GM12878 (cell line): ENCODE results near the gene GIGYF2.

Experiments used
- BCL11A ChIP-seq: IDR thresholded peaks from 2 replicates; pipeline ENCODE4 v1.6.1; 2011; ENCODE audit warnings: low read depth, low read length
- BCL3 ChIP-seq: IDR thresholded peaks from 2 replicates; pipeline ENCODE4 v1.6.1; 2011; ENCODE audit warnings: borderline replicate concordance, low read depth, mild to moderate bottlenecking, moderate library complexity, low read length; ENCODE audit not compliant: insufficient read depth, poor library complexity, severe bottlenecking
- EZH2 ChIP-seq: IDR thresholded peaks from 2 replicates; pipeline ENCODE4 v1.6.1; 2012; ENCODE audit warnings: low read depth, mild to moderate bottlenecking, control low read depth, inconsistent platforms, low read length, borderline replicate concordance; ENCODE audit not compliant: control insufficient read depth
- NRF1 ChIP-seq: conservative IDR thresholded peaks from 2 replicates; pipeline ENCODE4 v1.6.1; 2011; ENCODE audit warnings: mild to moderate bottlenecking, low read depth, low read length, improper control_type of control experiment
- POLR2A ChIP-seq: IDR thresholded peaks from 2 replicates; pipeline ENCODE4 v1.6.1; 2011; ENCODE audit warnings: low read depth, mild to moderate bottlenecking, low read length
- POLR2AphosphoS5 ChIP-seq: IDR thresholded peaks from 2 replicates; pipeline ENCODE4 v1.6.1; 2011; ENCODE audit warnings: mild to moderate bottlenecking, low read length, inconsistent platforms
- RCOR1 ChIP-seq: conservative IDR thresholded peaks from 2 replicates; pipeline ENCODE4 v1.6.1; 2012; ENCODE audit warnings: low read depth, low read length, improper control_type of control experiment
- SMAD1 ChIP-seq: fragments of 450-650 bp; IDR thresholded peaks from 2 replicates; pipeline ENCODE4 v1.6.1; 2018; ENCODE audit warnings: mild to moderate bottlenecking, low read depth; ENCODE audit not compliant: partially characterized antibody
- SPI1 ChIP-seq: IDR thresholded peaks from 2 replicates; pipeline ENCODE4 v1.6.1; 2011; ENCODE audit warnings: low read depth, mild to moderate bottlenecking, low read length, moderate library complexity, borderline replicate concordance; ENCODE audit not compliant: insufficient read depth
- TAF1 ChIP-seq: IDR thresholded peaks from 2 replicates; pipeline ENCODE4 v1.6.1; 2011; ENCODE audit warnings: mild to moderate bottlenecking, low read depth, low read length, borderline replicate concordance
- ZSCAN29 ChIP-seq: fragments of 450-650 bp; IDR thresholded peaks from 2 replicates; pipeline ENCODE4 v1.6.1; 2017; ENCODE audit warnings: mild to moderate bottlenecking, moderate library complexity
- TF ChIP-seq, protein P1 (sequence below), 3 experiments: IDR thresholded peaks in 2 of 3; conservative IDR thresholded peaks in 1 of 3; 2 replicates each; pipeline ENCODE4 v1.5.1; 2011; ENCODE audit warnings: low read depth in 3 of 3, low read length in 3 of 3, mild to moderate bottlenecking in 3 of 3, control low read depth in 2 of 3, moderate library complexity in 2 of 3, inconsistent platforms in 1 of 3, mixed read lengths in 1 of 3; ENCODE audit not compliant: control insufficient read depth in 2 of 3, insufficient read depth in 1 of 3; ENCODE audit errors: extremely low read depth in 1 of 3
- TF ChIP-seq, protein P2 (sequence below): IDR thresholded peaks from 2 replicates; pipeline ENCODE4 v1.6.1; 2012; ENCODE audit warnings: mild to moderate bottlenecking, low read depth, low read length

DNA sequence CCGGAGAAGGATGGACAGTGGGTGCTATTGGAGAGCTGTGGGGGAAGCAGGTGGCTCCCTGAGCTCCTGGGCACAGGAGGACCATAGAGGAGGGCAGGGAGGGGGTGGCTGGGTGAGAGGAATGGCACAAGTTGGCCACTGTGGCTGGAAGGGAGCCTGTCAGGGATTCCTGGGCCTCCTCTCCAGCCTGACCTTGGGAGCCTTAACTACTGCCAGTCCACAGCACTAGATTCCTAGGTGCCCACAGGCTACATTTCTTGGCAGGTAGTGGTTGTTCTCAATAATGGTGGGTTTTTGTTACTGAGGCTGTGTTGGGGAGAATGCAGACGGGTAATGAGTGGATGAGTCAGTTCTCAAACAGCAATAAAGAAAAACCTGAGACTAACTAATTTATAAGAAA lies 37.8 kb upstream of the GIGYF2 start:
- TF ChIP-seq TAF1 (no peak), ZSCAN29 (no peak), EZH2 (no peak), BCL11A (no peak), SPI1 (no peak), RCOR1 (no peak), POLR2A (no peak), NRF1 (no peak), POLR2AphosphoS5 (no peak), SMAD1 (no peak), BCL3 (no peak)
- TF ChIP-seq, protein P1, sequence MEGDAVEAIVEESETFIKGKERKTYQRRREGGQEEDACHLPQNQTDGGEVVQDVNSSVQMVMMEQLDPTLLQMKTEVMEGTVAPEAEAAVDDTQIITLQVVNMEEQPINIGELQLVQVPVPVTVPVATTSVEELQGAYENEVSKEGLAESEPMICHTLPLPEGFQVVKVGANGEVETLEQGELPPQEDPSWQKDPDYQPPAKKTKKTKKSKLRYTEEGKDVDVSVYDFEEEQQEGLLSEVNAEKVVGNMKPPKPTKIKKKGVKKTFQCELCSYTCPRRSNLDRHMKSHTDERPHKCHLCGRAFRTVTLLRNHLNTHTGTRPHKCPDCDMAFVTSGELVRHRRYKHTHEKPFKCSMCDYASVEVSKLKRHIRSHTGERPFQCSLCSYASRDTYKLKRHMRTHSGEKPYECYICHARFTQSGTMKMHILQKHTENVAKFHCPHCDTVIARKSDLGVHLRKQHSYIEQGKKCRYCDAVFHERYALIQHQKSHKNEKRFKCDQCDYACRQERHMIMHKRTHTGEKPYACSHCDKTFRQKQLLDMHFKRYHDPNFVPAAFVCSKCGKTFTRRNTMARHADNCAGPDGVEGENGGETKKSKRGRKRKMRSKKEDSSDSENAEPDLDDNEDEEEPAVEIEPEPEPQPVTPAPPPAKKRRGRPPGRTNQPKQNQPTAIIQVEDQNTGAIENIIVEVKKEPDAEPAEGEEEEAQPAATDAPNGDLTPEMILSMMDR (IDR thresholded peaks at IDR 0.05 in 2 of 3, conservative IDR thresholded peaks at IDR 0.05 in 1 of 3; ENCODE audit: control insufficient read depth in 2 of 3, extremely low read depth in 1 of 3, insufficient read depth in 1 of 3, low read depth in 3 of 3, low read length in 3 of 3), result no peak
- TF ChIP-seq, protein P2, sequence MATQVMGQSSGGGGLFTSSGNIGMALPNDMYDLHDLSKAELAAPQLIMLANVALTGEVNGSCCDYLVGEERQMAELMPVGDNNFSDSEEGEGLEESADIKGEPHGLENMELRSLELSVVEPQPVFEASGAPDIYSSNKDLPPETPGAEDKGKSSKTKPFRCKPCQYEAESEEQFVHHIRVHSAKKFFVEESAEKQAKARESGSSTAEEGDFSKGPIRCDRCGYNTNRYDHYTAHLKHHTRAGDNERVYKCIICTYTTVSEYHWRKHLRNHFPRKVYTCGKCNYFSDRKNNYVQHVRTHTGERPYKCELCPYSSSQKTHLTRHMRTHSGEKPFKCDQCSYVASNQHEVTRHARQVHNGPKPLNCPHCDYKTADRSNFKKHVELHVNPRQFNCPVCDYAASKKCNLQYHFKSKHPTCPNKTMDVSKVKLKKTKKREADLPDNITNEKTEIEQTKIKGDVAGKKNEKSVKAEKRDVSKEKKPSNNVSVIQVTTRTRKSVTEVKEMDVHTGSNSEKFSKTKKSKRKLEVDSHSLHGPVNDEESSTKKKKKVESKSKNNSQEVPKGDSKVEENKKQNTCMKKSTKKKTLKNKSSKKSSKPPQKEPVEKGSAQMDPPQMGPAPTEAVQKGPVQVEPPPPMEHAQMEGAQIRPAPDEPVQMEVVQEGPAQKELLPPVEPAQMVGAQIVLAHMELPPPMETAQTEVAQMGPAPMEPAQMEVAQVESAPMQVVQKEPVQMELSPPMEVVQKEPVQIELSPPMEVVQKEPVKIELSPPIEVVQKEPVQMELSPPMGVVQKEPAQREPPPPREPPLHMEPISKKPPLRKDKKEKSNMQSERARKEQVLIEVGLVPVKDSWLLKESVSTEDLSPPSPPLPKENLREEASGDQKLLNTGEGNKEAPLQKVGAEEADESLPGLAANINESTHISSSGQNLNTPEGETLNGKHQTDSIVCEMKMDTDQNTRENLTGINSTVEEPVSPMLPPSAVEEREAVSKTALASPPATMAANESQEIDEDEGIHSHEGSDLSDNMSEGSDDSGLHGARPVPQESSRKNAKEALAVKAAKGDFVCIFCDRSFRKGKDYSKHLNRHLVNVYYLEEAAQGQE, result no peak
